OCI-LY1 (cell line): Measurements from ENCODE around the gene SDHA.
"Not testable (repeated sequence)": the region's sequence is repeated elsewhere in the genome, so short reads cannot be mapped to it uniquely, and the experiment has no call there.

Experiments used
- H2AFZ ChIP-seq: fragments of 200-600 bp; sonication (generic), shearing (Covaris generic); 2 replicates; pipeline ENCODE4 v1.6.0; 2014; ENCODE audit warnings: antibody characterized with exemption, mild to moderate bottlenecking, low read length
- H3F3A ChIP-seq: fragments of 200-600 bp; sonication (generic), shearing (Covaris generic); 2 replicates; pipeline ENCODE4 v1.6.0; 2014; ENCODE audit warnings: mild to moderate bottlenecking, antibody characterized with exemption, low read length, moderate library complexity; ENCODE audit not compliant: insufficient read depth
- H3K27ac ChIP-seq: fragments of 200-600 bp; sonication (generic); 2 replicates; pipeline ENCODE4 v1.5.1; 2014; ENCODE audit warnings: low read length, mixed run types, mild to moderate bottlenecking, low read depth; ENCODE audit not compliant: poor library complexity, severe bottlenecking
- H3K27me3 ChIP-seq: fragments of 200-600 bp; sonication (generic); 2 replicates; pipeline ENCODE4 v1.6.0; 2014; ENCODE audit warnings: antibody characterized with exemption, mild to moderate bottlenecking, low read length, moderate library complexity; ENCODE audit not compliant: insufficient read depth
- H3K36me3 ChIP-seq: fragments of 200-600 bp; sonication (generic); 2 replicates; pipeline ENCODE4 v1.6.1; 2014; ENCODE audit warnings: mild to moderate bottlenecking, antibody characterized with exemption, low read length, moderate library complexity, mixed read lengths; ENCODE audit not compliant: insufficient read depth
- H3K4me1 ChIP-seq: fragments of 200-600 bp; sonication (generic); 2 replicates; pipeline ENCODE4 v1.5.1; 2014; ENCODE audit warnings: mild to moderate bottlenecking, low read length, moderate library complexity; ENCODE audit not compliant: insufficient read depth, severe bottlenecking
- H3K4me2 ChIP-seq: fragments of 200-600 bp; sonication (generic), shearing (Covaris generic); 2 replicates; pipeline ENCODE4 v1.6.1; 2014; ENCODE audit warnings: low read length
- H3K4me3 ChIP-seq: fragments of 200-600 bp; sonication (generic); 2 replicates; pipeline ENCODE4 v1.5.1; 2014; ENCODE audit warnings: low read length, low read depth, mild to moderate bottlenecking, mixed read lengths; ENCODE audit not compliant: poor library complexity, severe bottlenecking
- H3K79me2 ChIP-seq: fragments of 200-600 bp; shearing (Covaris generic); 2 replicates; pipeline ENCODE4 v1.6.1; 2016; ENCODE audit warnings: mixed run types, low read length, mixed read lengths; ENCODE audit not compliant: insufficient read depth
- H3K9ac ChIP-seq: fragments of 200-600 bp; sonication (generic), shearing (Covaris generic); 2 replicates; pipeline ENCODE4 v1.6.1; 2014; ENCODE audit warnings: mild to moderate bottlenecking, low read length, mixed read lengths
- H3K9me2 ChIP-seq: fragments of 200-600 bp; sonication (generic), shearing (Covaris generic); 2 replicates; pipeline ENCODE4 v1.6.1; 2014; ENCODE audit warnings: low read depth, mild to moderate bottlenecking, low read length, mixed read lengths
- H3K9me3 ChIP-seq: fragments of 200-600 bp; shearing (Covaris generic); 2 replicates; pipeline ENCODE4 v1.6.1; 2014; ENCODE audit warnings: low read length, mixed read lengths
- H4K20me1 ChIP-seq: fragments of 200-600 bp; sonication (generic), shearing (Covaris generic); 2 replicates; pipeline ENCODE4 v1.6.0; 2016; ENCODE audit warnings: mild to moderate bottlenecking, low read length; ENCODE audit not compliant: insufficient read depth
- CTCF ChIP-seq: fragments of 200-600 bp; sonication (generic), shearing (Covaris generic); IDR thresholded peaks from 2 replicates; pipeline ENCODE4 v1.5.1; 2017; ENCODE audit warnings: mild to moderate bottlenecking, antibody characterized with exemption, low read length, moderate library complexity, mixed read lengths
- EZH2 ChIP-seq: fragments of 200-600 bp; sonication (generic), shearing (Covaris generic); IDR thresholded peaks from 2 replicates; pipeline ENCODE4 v1.8.0; 2017; ENCODE audit warnings: borderline replicate concordance, mixed run types, mild to moderate bottlenecking, antibody characterized with exemption, low read length, moderate library complexity, mixed read lengths

Gene SDHA

GRCh38 chr5:264338-264737 is 46.2 kb downstream of the SDHA start:
- Histone ChIP-seq H3K4me2 (no peak overlapping the region), H3K79me2 (no peaks in the 10 kb centered on the region), H3K9me3 (no peaks in the 10 kb centered on the region), H3K4me3 (no peak overlapping the region), H3K27me3 (no peaks in the 10 kb centered on the region), H3K27ac (no peak overlapping the region), H4K20me1 (no peaks in the 10 kb centered on the region), H3K9ac (no peak overlapping the region), H3K9me2 (no peaks in the 10 kb centered on the region), H2AFZ (no peak overlapping the region), H3K4me1 (no peaks in the 10 kb centered on the region), H3K36me3 (peaks cover 16% of the 10 kb centered on the region), H3F3A (no peaks in the 10 kb centered on the region)
- no peak for TF ChIP-seq CTCF
- no peak for TF ChIP-seq EZH2

- Histone ChIP-seq H3K4me1 (peaks cover 12% of the 10 kb centered on the region), H3K36me3 (peaks cover 16% of the 10 kb centered on the region)
- H4K20me1 ChIP-seq, H3K27me3 ChIP-seq, H3K79me2 ChIP-seq, H3K9ac ChIP-seq, H3K27ac ChIP-seq, H2AFZ ChIP-seq, H3K9me2 ChIP-seq, H3K4me3 ChIP-seq, H3K4me2 ChIP-seq, H3K9me3 ChIP-seq, H3F3A ChIP-seq: not testable (repeated sequence)
Measured at GRCh38 chr5:266311-267026, 48.3 kb downstream of the SDHA start.

- Histone ChIP-seq H3K4me1 (peaks cover 15% of the 10 kb centered on the region), H3K79me2 (no peaks in the 10 kb centered on the region), H3K27ac (no peak overlapping the region), H4K20me1 (no peaks in the 10 kb centered on the region), H3F3A (no peaks in the 10 kb centered on the region), H3K36me3 (peaks cover 16% of the 10 kb centered on the region), H3K27me3 (no peaks in the 10 kb centered on the region), H2AFZ (no peak overlapping the region), H3K9me2 (no peaks in the 10 kb centered on the region), H3K4me3 (no peak overlapping the region), H3K9me3 (no peaks in the 10 kb centered on the region), H3K4me2 (no peak overlapping the region), H3K9ac (no peak overlapping the region)
- no peak for TF ChIP-seq EZH2
- TF ChIP-seq CTCF: no peak
Measured at GRCh38 chr5:267716-268115, 49.6 kb downstream of the SDHA start.

GRCh38 chr5:270340-270739 is 52.2 kb downstream of the SDHA start:
- TF ChIP-seq EZH2 (no peak), CTCF (no peak)

GRCh38 chr5:271828-272167 is 53.7 kb downstream of the SDHA start:
- not testable (repeated sequence) for H3K27me3 ChIP-seq, H3K27ac ChIP-seq, H2AFZ ChIP-seq, H3F3A ChIP-seq, H4K20me1 ChIP-seq, H3K9me3 ChIP-seq, H3K9me2 ChIP-seq
- H3K4me3 ChIP-seq: peak overlapping the region; percentile 69
- peak overlapping the region; percentile 67 for H3K9ac ChIP-seq
- H3K79me2 ChIP-seq: peaks cover 34% of the 10 kb centered on the region
- peak overlapping the region; percentile 37; the same call in 1 of the 2 replicates for H3K4me2 ChIP-seq
- H3K36me3 ChIP-seq: peaks cover 30% of the 10 kb centered on the region; the same call in 1 of the 2 replicates
- peaks cover 31% of the 10 kb centered on the region for H3K4me1 ChIP-seq

More at GRCh38 chr5:270340-270739, 52.2 kb downstream of the SDHA start:
- Histone ChIP-seq H3F3A (no peaks in the 10 kb centered on the region), H3K4me1 (peaks cover 31% of the 10 kb centered on the region), H3K9me3 (no peaks in the 10 kb centered on the region), H3K9me2 (no peaks in the 10 kb centered on the region), H3K4me3 (peak overlapping the region; percentile 69), H3K4me2 (peak overlapping the region; percentile 57), H3K9ac (peak overlapping the region; percentile 59; the same call in 1 of the 2 replicates), H4K20me1 (no peaks in the 10 kb centered on the region), H3K27ac (peak overlapping the region; percentile 69), H3K36me3 (peaks cover 21% of the 10 kb centered on the region; the same call in 1 of the 2 replicates), H3K79me2 (peaks cover 22% of the 10 kb centered on the region), H3K27me3 (no peaks in the 10 kb centered on the region), H2AFZ (no peak overlapping the region)
